Activated naive CD8-positive, alpha-beta T cell treated with anti-CD3 and anti-CD28 coated beads, Interleukin-2, amount 10 ng/mL, durations not matched to agents 7 days and 5 days (primary cell): ENCODE measurements around the gene MCM9. TPM values are rescaled to one million over a fixed set of nuclear protein-coding genes. Genes with fewer than 3 reads are reported as not detected.
"Not testable (repeated sequence)": the region's sequence is repeated elsewhere in the genome, so short reads cannot be mapped to it uniquely, and the experiment has no call there.

Experiments used
- ATAC-seq: fragments of 150-1000 bp; cut with Tn5 transposase; one replicate; pipeline ENCODE4 v1.10.0; 2021; ENCODE audit warnings: low read depth, moderate library complexity
- POLR2A ChIA-PET: fragments of 350-600 bp; sonication (Branson Sonifier 250); formaldehyde crosslinking; loops from one replicate; lab custom pipeline; 2021; ENCODE audit warnings: antibody characterized with exemption; lab: Charles Lee
- DNase-seq: peaks from one replicate; pipeline ENCODE4 v3.0.0; 2021
- H3K27ac Mint-ChIP-seq: one replicate; pipeline ENCODE4 v1.8.0; 2022; ENCODE audit warnings: mild to moderate bottlenecking, mixed read lengths
- H3K27me3 Mint-ChIP-seq: one replicate; pipeline ENCODE4 v1.8.0; 2022; ENCODE audit warnings: mild to moderate bottlenecking, moderate library complexity, mixed read lengths
- H3K36me3 Mint-ChIP-seq: one replicate; pipeline ENCODE4 v1.8.0; 2021; ENCODE audit warnings: mild to moderate bottlenecking, mixed read lengths
- H3K4me1 Mint-ChIP-seq: one replicate; pipeline ENCODE4 v1.8.0; 2021; ENCODE audit warnings: mixed read lengths
- H3K4me3 Mint-ChIP-seq: one replicate; pipeline ENCODE4 v1.8.0; 2022; ENCODE audit warnings: mild to moderate bottlenecking, moderate library complexity, mixed read lengths
- H3K9me3 Mint-ChIP-seq: one replicate; pipeline ENCODE4 v1.8.0; 2021; ENCODE audit warnings: mixed read lengths
- total RNA-seq, 2 experiments: library from RNA; stranded (reverse); gene quantifications; one replicate each; pipeline ENCODE4 v1.2.3, GENCODE V29; 2021

MCM9 gene
- total RNA-seq, 2 experiments from 2014 or later, result 22.8 to 25.1 TPM

DNA sequence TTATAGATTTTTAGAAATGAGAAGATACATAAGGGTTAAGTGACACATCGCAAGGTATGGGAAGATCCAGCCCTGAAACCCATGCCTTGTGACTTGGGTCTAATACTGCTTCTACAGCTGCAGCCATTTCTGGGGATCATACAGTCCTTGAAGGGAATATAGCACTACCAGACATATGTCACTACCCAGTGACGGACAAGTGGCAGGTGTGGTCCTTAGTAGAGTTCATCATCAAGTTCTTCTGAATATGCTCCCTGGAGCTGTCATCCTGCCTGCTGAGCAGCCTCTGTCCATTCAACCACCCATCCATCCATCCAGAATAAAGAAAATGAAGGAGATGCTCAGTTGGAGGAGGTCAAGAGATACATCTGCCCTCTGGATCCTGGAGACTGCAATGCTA, 159.6 kb downstream of the MCM9 start:
- no peaks in the 10 kb centered on the region for H3K36me3 Mint-ChIP-seq
- peaks cover 15% of the 10 kb centered on the region for H3K4me1 Mint-ChIP-seq
- peaks cover 2% of the 10 kb centered on the region for H3K27me3 Mint-ChIP-seq
- no peak overlapping the region for H3K27ac Mint-ChIP-seq
- H3K4me3 Mint-ChIP-seq, result no peak overlapping the region
- DNase-seq, result no peak
- H3K9me3 Mint-ChIP-seq, result no peaks in the 10 kb centered on the region
- no peak for ATAC-seq
- POLR2A ChIA-PET, result interaction anchor here (0.7 kb wide), 1 partner anchor 21 kb away, joined by 8 read pairs; no protein-coding TSS in a partner anchor

GRCh38 chr6:118774581-118774980, 160.4 kb downstream of the MCM9 start:
- Mint-ChIP-seq H3K36me3 (no peaks in the 10 kb centered on the region), H3K4me3 (no peak overlapping the region), H3K27ac (no peak overlapping the region), H3K27me3 (no peaks in the 10 kb centered on the region), H3K9me3 (no peaks in the 10 kb centered on the region), H3K4me1 (peaks cover 12% of the 10 kb centered on the region)
- no peak for ATAC-seq
- POLR2A ChIA-PET, result interaction anchor here (1.0 to 1.4 kb wide), 2 partner anchors 65 to 123 kb away, joined by 3 read pairs; partner anchors contain the start of gene CEP85L
- DNase-seq, result no peak

GRCh38 chr6:118772886-118773285, 162.1 kb downstream of the MCM9 start:
- H3K9me3 Mint-ChIP-seq, result no peaks in the 10 kb centered on the region
- DNase-seq (no peak), ATAC-seq (no peak)
- H3K27me3 Mint-ChIP-seq, result no peaks in the 10 kb centered on the region
- POLR2A ChIA-PET, result no interaction called here
- H3K4me1 Mint-ChIP-seq, result peaks cover 20% of the 10 kb centered on the region
- peaks cover 1% of the 10 kb centered on the region for H3K36me3 Mint-ChIP-seq
- H3K27ac Mint-ChIP-seq, result no peak overlapping the region
- no peak overlapping the region for H3K4me3 Mint-ChIP-seq

- DNase-seq, result no peak
- Mint-ChIP-seq H3K36me3 (peaks cover 1% of the 10 kb centered on the region), H3K4me3 (no peak overlapping the region), H3K9me3 (no peaks in the 10 kb centered on the region), H3K27me3 (no peaks in the 10 kb centered on the region), H3K4me1 (peaks cover 8% of the 10 kb centered on the region), H3K27ac (no peak overlapping the region)
- POLR2A ChIA-PET, result no interaction called here
- no peak for ATAC-seq
Observed at GRCh38 chr6:118771253-118771652, 163.7 kb downstream of the MCM9 start.

- H3K4me1 Mint-ChIP-seq, result peaks cover 8% of the 10 kb centered on the region
- H3K27me3 Mint-ChIP-seq, result no peaks in the 10 kb centered on the region
- peaks cover 1% of the 10 kb centered on the region for H3K36me3 Mint-ChIP-seq
- ATAC-seq (no peak), DNase-seq (no peak)
- POLR2A ChIA-PET, result no interaction called here
- no peak overlapping the region for H3K27ac Mint-ChIP-seq
- no peak overlapping the region for H3K4me3 Mint-ChIP-seq
- H3K9me3 Mint-ChIP-seq, result no peaks in the 10 kb centered on the region
Observed at GRCh38 chr6:118770835-118771234, 164.1 kb downstream of the MCM9 start.

- Mint-ChIP-seq H3K36me3 (peaks cover 1% of the 10 kb centered on the region), H3K4me3 (no peak overlapping the region), H3K4me1 (peaks cover 8% of the 10 kb centered on the region), H3K27me3 (no peaks in the 10 kb centered on the region), H3K27ac (no peak overlapping the region), H3K9me3 (no peaks in the 10 kb centered on the region)
- POLR2A ChIA-PET, result no interaction called here
- no peak for DNase-seq
- no peak for ATAC-seq
Observed at GRCh38 chr6:118770112-118770788, 164.7 kb downstream of the MCM9 start.

GRCh38 chr6:118768904-118769325, 166.0 kb downstream of the MCM9 start:
- Mint-ChIP-seq H3K27ac (peak overlapping the region; percentile 75), H3K36me3 (peaks cover 1% of the 10 kb centered on the region), H3K27me3 (no peaks in the 10 kb centered on the region), H3K4me3 (peak overlapping the region; percentile 50), H3K4me1 (peaks cover 8% of the 10 kb centered on the region), H3K9me3 (no peaks in the 10 kb centered on the region)
- DNase-seq (no peak), ATAC-seq (peak; percentile 81)
- POLR2A ChIA-PET, result interaction anchor here (0.7 to 1.7 kb wide), 3 partner anchors 19 to 119 kb away, joined by 3 to 8 read pairs (median 3); no protein-coding TSS in a partner anchor

DNA sequence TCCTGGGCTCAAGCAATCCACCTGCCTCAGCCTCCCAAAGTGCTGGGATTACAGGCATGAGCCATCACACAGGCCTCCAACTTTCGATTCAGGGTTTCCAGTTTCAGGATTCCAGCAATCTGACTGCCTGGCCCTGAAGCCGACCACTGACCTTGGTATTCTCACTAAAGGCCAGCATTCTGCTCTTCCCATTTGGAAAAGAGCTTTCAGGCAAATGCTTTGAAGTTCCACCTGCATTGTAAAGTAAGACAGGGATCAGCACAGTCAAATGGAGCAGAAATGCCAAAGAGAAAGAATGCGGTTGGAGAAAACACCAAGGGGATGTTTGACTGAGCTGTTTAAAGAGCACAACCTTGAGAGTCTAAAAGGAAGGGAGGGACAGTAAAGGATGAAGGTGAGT, 166.5 kb downstream of the MCM9 start:
- POLR2A ChIA-PET, result interaction anchor here (0.9 to 1.7 kb wide), 2 partner anchors 19 to 59 kb away, joined by 3 to 8 read pairs; no protein-coding TSS in a partner anchor
- no peaks in the 10 kb centered on the region for H3K27me3 Mint-ChIP-seq
- DNase-seq (no peak), ATAC-seq (no peak)
- H3K4me3 Mint-ChIP-seq, result peak overlapping the region; percentile 50
- no peaks in the 10 kb centered on the region for H3K9me3 Mint-ChIP-seq
- peaks cover 1% of the 10 kb centered on the region for H3K36me3 Mint-ChIP-seq
- H3K27ac Mint-ChIP-seq, result peak overlapping the region; percentile 75
- H3K4me1 Mint-ChIP-seq, result peaks cover 9% of the 10 kb centered on the region

GRCh38 chr6:118765316-118765715, 169.6 kb downstream of the MCM9 start:
- DNase-seq, POLR2A ChIA-PET, H3K9me3 Mint-ChIP-seq, H3K4me3 Mint-ChIP-seq, H3K27ac Mint-ChIP-seq, ATAC-seq, H3K36me3 Mint-ChIP-seq, H3K27me3 Mint-ChIP-seq: not testable (repeated sequence)
- H3K4me1 Mint-ChIP-seq, result peaks cover 11% of the 10 kb centered on the region

GRCh38 chr6:118764766-118765165, 170.2 kb downstream of the MCM9 start:
- H3K4me1 Mint-ChIP-seq, result peaks cover 11% of the 10 kb centered on the region
- ATAC-seq (no peak), DNase-seq (no peak)
- H3K4me3 Mint-ChIP-seq, result no peak overlapping the region
- POLR2A ChIA-PET, result no interaction called here
- no peak overlapping the region for H3K27ac Mint-ChIP-seq
- H3K9me3 Mint-ChIP-seq, result no peaks in the 10 kb centered on the region
- peaks cover 1% of the 10 kb centered on the region for H3K36me3 Mint-ChIP-seq
- no peaks in the 10 kb centered on the region for H3K27me3 Mint-ChIP-seq

Other genes starting within 250 kb of the MCM9 start
- 10 to 100 TPM; 64.6 to 66.8 TPM for gene ASF1A, start 41.0 kb downstream of the MCM9 start, total RNA-seq
- gene FAM184A, start 143.5 kb upstream of the MCM9 start, total RNA-seq, result 1 to 10 TPM; 3.0 TPM